NCI-H1417 treated with DMSO at 0.1 percent for 48 hours (cell line): ENCODE data around the gene MLKL.
A peak's percentile ranks its signal among the peaks of the same experiment; 100 is the strongest.
"Not testable (repeated sequence)": the region's sequence is repeated elsewhere in the genome, so short reads cannot be mapped to it uniquely, and the experiment has no call there.

Experiments used
- DNase-seq: peaks from one replicate; lab custom pipeline; 2025; lab: John Stamatoyannopoulos, UW

Gene MLKL

GRCh38 chr16:74732707-74733350, 32.2 kb upstream of the MLKL start:
- DNase-seq, result no peak

GRCh38 chr16:74731853-74732477, 31.3 kb upstream of the MLKL start:
- no peak for DNase-seq

- DNase-seq, result no peak
Measured at GRCh38 chr16:74729783-74730683, 29.4 kb upstream of the MLKL start.

GRCh38 chr16:74727903-74728302, 27.2 kb upstream of the MLKL start:
- no peak for DNase-seq

GRCh38 chr16:74726716-74727115, 26.1 kb upstream of the MLKL start:
- DNase-seq, result no peak

GRCh38 chr16:74725651-74726455, 25.2 kb upstream of the MLKL start:
- DNase-seq, result no peak

GRCh38 chr16:74724820-74725549, 24.3 kb upstream of the MLKL start:
- no peak for DNase-seq

- no peak for DNase-seq
Measured at GRCh38 chr16:74723256-74723655, 22.6 kb upstream of the MLKL start.

GRCh38 chr16:74722156-74722555, 21.5 kb upstream of the MLKL start:
- DNase-seq, result not testable (repeated sequence)

GRCh38 chr16:74721716-74722115, 21.1 kb upstream of the MLKL start:
- no peak for DNase-seq

GRCh38 chr16:74720579-74720978, 19.9 kb upstream of the MLKL start:
- no peak for DNase-seq

- no peak for DNase-seq
Measured at GRCh38 chr16:74718741-74719610, 18.3 kb upstream of the MLKL start.

- no peak for DNase-seq
Measured at GRCh38 chr16:74718140-74718539, 17.5 kb upstream of the MLKL start.

- DNase-seq, result no peak
Measured at GRCh38 chr16:74717367-74717766, 16.7 kb upstream of the MLKL start.

- DNase-seq, result no peak
Measured at GRCh38 chr16:74716355-74716754, 15.7 kb upstream of the MLKL start.

GRCh38 chr16:74713876-74714275, 13.2 kb upstream of the MLKL start:
- no peak for DNase-seq

GRCh38 chr16:74713325-74713724, 12.7 kb upstream of the MLKL start:
- DNase-seq, result no peak

- no peak for DNase-seq
Measured at GRCh38 chr16:74711938-74712337, 11.3 kb upstream of the MLKL start.

- no peak for DNase-seq
Measured at GRCh38 chr16:74710401-74710800, 9.7 kb upstream of the MLKL start.

- peak; percentile 26 for DNase-seq
Measured at GRCh38 chr16:74709441-74709877, 8.8 kb upstream of the MLKL start.

GRCh38 chr16:74700116-74700437, 585 bp downstream of the MLKL start:
- DNase-seq, result no peak
